A673 (cell line): ENCODE data around the gene SAT2. TPM values are rescaled to one million over a fixed set of nuclear protein-coding genes. Genes with fewer than 3 reads are reported as not detected.

Source experiments
- BruUV-seq: library from RNA; stranded (reverse); fragments of 400-500 nt; replicated peaks from 2 replicates; lab custom pipeline; 2021; lab: Mats Ljungman, UMichigan
- CTCF ChIA-PET: fragments of 300-600 bp; sonication (Branson Sonifier 250); formaldehyde crosslinking; loops from one replicate; lab custom pipeline; 2022; ENCODE audit warnings: antibody characterized with exemption; lab: Charles Lee
- POLR2A ChIA-PET: fragments of 300-600 bp; sonication (Branson Sonifier 250); formaldehyde crosslinking; loops from one replicate; lab custom pipeline; 2022; ENCODE audit warnings: antibody characterized with exemption; ENCODE audit not compliant: low non-redundant PET; lab: Charles Lee
- DNase-seq: peaks from one replicate; pipeline ENCODE4 v3.0.0-alpha.2; 2015; ENCODE audit warnings: low spot score
- H3K27ac ChIP-seq: fragments of 200-600 bp; sonication (generic); 2 replicates; pipeline ENCODE4 v1.5.1; 2016; ENCODE audit warnings: mixed run types, low read depth, mild to moderate bottlenecking, mixed read lengths, antibody characterized with exemption, low read length; ENCODE audit not compliant: poor library complexity, severe bottlenecking
- H3K27me3 ChIP-seq: fragments of 200-600 bp; sonication (generic); replicated peaks from 2 replicates; pipeline ENCODE4 v1.6.1; 2017; ENCODE audit warnings: mixed run types, low read depth, mild to moderate bottlenecking, mixed read lengths, antibody characterized with exemption, low read length; ENCODE audit not compliant: insufficient read depth, poor library complexity
- H3K36me3 ChIP-seq: fragments of 200-600 bp; sonication (generic); 2 replicates; pipeline ENCODE4 v1.6.1; 2016; ENCODE audit warnings: mixed run types, mild to moderate bottlenecking, mixed read lengths, antibody characterized with exemption, low read length; ENCODE audit not compliant: insufficient read depth, poor library complexity, severe bottlenecking
- H3K4me1 ChIP-seq: fragments of 200-600 bp; sonication (generic); 2 replicates; pipeline ENCODE4 v1.6.1; 2017; ENCODE audit warnings: mixed run types, mild to moderate bottlenecking, mixed read lengths, antibody characterized with exemption, low read length; ENCODE audit not compliant: insufficient read depth, poor library complexity, severe bottlenecking
- H3K4me3 ChIP-seq: fragments of 200-600 bp; sonication (generic); 2 replicates; pipeline ENCODE4 v1.5.1; 2016; ENCODE audit warnings: low read depth, mixed run types, mild to moderate bottlenecking, mixed read lengths, low read length; ENCODE audit not compliant: poor library complexity, severe bottlenecking
- H3K9me3 ChIP-seq: fragments of 200-600 bp; sonication (generic); 2 replicates; pipeline ENCODE4 v1.6.1; 2016; ENCODE audit warnings: mixed run types, low read depth, mild to moderate bottlenecking, mixed read lengths, antibody characterized with exemption, low read length; ENCODE audit not compliant: poor library complexity, severe bottlenecking
- EZH2 ChIP-seq: fragments of 200-600 bp; sonication (generic); IDR thresholded peaks from 2 replicates; pipeline ENCODE4 v1.6.1; 2017; ENCODE audit warnings: borderline replicate concordance, low read depth, mild to moderate bottlenecking, mixed read lengths, antibody characterized with exemption, low read length; ENCODE audit not compliant: poor library complexity, severe bottlenecking
- intact Hi-C: fragments of 100-400 bp; cut with micrococcal nuclease; formaldehyde crosslinking; loops from one replicate; pipeline ENCODE4 v1.10.0; 2022; ENCODE audit not compliant: unreplicated experiment
- total RNA-seq: library from RNA; stranded (reverse); gene quantifications from 2 replicates; pipeline ENCODE4 v1.2.3, GENCODE V29; 2021
- TF ChIP-seq, protein P1 (sequence below): fragments of 300-800, 200-600 bp; sonication (generic); conservative IDR thresholded peaks from 2 replicates; pipeline ENCODE4 v1.5.1; 2017; ENCODE audit warnings: low read depth, mild to moderate bottlenecking, antibody characterized with exemption, low read length, moderate library complexity, mixed read lengths

Gene SAT2
- total RNA-seq, 1 experiment from 2014 or later, result 61.7 TPM

DNA sequence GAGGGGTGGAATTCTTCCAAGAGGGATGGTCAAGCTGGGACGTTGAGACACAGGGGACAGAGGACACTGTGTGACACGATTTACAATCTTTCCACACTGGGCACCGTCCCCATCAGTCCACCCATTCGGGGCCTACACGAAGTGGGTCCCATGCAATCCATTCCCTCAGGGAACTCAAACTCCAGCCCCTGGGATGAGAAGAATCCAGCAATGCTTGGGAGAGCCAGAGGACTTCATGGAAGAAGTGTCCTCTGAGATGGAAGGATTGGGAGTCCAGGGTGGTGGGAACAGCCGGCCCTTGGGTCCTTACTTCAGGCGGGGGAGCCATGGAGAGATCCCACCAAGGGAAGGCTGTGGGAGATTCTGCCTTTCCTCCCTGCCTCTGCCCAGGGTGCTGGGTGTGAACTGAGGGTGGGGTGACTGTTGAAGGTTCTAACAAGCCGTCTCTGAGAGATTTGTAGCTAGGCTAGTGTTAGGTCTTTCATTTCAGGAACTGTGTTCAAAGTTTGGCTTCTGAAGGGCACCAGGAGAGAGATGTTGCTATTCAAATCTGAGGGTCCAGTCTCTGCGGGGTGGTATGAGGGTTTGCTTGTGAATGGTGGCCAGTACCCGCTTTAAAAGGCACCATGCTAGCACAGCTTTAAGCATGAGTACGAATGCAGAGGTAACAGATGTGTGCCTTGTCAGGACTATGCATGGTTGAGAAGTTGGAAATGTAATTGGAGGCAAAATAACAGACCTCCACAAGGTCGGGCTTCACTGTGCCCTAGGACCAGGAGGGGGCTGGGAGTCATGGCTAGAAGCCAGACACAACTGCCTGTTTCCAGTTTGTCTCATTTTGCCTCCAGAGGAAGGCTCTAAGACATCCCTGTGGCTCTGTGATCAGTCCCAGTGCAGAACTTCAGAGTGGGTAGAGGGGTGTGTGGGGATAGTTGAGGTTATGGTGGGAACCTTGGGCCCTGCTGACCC lies 25.1 kb upstream of the SAT2 start:
- Histone ChIP-seq H3K36me3 (no peaks in the 10 kb centered on the region), H3K9me3 (no peaks in the 10 kb centered on the region), H3K4me3 (no peak overlapping the region), H3K27ac (no peak overlapping the region), H3K4me1 (no peaks in the 10 kb centered on the region), H3K27me3 (peaks cover 14% of the 10 kb centered on the region)
- DNase-seq, result no peak
- TF ChIP-seq EZH2, result no peak
- TF ChIP-seq, protein P1, sequence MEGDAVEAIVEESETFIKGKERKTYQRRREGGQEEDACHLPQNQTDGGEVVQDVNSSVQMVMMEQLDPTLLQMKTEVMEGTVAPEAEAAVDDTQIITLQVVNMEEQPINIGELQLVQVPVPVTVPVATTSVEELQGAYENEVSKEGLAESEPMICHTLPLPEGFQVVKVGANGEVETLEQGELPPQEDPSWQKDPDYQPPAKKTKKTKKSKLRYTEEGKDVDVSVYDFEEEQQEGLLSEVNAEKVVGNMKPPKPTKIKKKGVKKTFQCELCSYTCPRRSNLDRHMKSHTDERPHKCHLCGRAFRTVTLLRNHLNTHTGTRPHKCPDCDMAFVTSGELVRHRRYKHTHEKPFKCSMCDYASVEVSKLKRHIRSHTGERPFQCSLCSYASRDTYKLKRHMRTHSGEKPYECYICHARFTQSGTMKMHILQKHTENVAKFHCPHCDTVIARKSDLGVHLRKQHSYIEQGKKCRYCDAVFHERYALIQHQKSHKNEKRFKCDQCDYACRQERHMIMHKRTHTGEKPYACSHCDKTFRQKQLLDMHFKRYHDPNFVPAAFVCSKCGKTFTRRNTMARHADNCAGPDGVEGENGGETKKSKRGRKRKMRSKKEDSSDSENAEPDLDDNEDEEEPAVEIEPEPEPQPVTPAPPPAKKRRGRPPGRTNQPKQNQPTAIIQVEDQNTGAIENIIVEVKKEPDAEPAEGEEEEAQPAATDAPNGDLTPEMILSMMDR, result no peak
- no TSS peak for BruUV-seq
- ChIA-PET CTCF (interaction anchor here (0.6 kb wide), 1 partner anchor 35 kb away, joined by 4 read pairs; the partner anchor contains the start of gene TP53), POLR2A (no interaction called here)
- intact Hi-C loops, result no loop called here

DNA sequence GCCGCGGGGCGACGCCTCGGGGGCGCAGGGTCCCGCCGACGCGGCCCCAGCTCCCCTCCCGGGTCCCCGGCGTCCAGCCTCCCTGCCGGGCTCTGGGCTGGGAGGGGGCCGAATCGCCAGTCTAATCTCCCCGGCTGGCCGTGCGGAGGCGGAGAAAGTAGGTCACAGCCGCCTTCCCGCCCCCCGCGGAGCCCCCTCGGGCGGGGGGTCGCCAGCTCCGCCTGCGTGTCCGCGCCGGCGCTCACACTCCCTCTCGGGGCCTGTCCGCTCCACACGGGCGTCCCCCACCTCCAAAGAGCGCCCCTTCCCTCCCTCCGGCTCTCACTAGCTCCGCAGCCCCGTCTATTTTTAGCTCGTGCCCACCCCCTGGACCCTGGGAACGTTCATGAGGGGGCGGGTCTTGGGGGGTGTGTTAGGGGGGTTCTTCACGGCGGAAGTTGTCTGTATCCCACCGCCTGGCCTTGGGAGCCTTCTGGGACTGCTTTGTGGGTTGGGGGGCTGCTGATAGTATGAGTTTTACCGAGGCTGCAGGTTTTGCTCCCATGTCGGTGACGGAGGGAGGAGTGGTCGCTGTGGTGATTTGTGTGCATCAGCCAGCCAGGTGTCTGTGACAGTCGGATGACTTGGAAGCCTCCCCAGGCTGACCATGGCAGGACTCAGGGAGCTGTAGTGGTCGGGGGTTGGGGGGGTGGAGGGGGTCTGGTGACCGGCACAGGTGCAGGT lies 24.2 kb upstream of the SAT2 start:
- intact Hi-C loops, result no loop called here
- Histone ChIP-seq H3K36me3 (no peaks in the 10 kb centered on the region), H3K4me3 (peak overlapping the region; percentile 66), H3K27ac (no peak overlapping the region), H3K4me1 (no peaks in the 10 kb centered on the region), H3K27me3 (peaks cover 14% of the 10 kb centered on the region), H3K9me3 (no peaks in the 10 kb centered on the region)
- no peak for DNase-seq
- BruUV-seq, result no TSS peak
- ChIA-PET POLR2A (interaction anchor here (0.6 kb wide), 1 partner anchor 71 kb away, joined by 5 read pairs; no protein-coding TSS in a partner anchor), CTCF (interaction anchor here (0.6 to 1.3 kb wide), 2 partner anchors 21 to 36 kb away, joined by 4 read pairs; partner anchors contain the start of gene TP53)
- TF ChIP-seq, protein P1, result no peak
- no peak for TF ChIP-seq EZH2

DNA sequence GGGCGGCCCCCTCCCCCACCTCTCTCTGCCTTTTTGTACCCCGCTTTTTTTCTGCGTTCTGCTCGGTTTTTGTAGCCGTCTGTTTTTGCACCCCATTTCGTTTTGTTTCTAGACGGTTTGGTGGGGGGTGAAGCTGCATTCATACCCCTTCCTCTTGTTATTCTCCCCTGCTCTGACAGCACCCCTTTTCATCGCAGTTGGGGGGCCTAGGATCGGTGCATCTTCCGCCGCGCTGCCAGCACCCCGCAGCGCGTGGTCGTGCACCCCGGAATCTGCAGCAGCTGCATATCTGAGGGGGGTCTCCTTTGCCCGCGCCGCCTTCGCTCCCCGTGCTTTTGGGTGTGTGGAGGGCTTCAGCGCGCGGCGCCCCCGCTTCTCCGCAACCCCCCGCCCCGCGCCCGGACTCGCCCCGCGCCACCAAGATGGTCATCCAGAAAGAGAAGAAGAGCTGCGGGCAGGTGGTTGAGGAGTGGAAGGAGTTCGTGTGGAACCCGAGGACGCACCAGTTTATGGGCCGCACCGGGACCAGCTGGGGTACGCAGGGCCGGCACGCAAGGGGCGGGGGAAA lies 23.6 kb upstream of the SAT2 start:
- Histone ChIP-seq H3K27ac (no peak overlapping the region), H3K4me3 (peak overlapping the region; percentile 66), H3K9me3 (no peaks in the 10 kb centered on the region), H3K27me3 (peaks cover 14% of the 10 kb centered on the region), H3K4me1 (no peaks in the 10 kb centered on the region), H3K36me3 (no peaks in the 10 kb centered on the region)
- intact Hi-C loops, result no loop called here
- ChIA-PET CTCF (interaction anchor here (0.6 to 1.3 kb wide), 2 partner anchors 22 to 104 kb away, joined by 4 to 7 read pairs; no protein-coding TSS in a partner anchor), POLR2A (interaction anchor here (0.6 to 1.1 kb wide), 2 partner anchors 71 to 206 kb away, joined by 4 to 5 read pairs; partner anchors contain the start of gene NAA38)
- no TSS peak for BruUV-seq
- TF ChIP-seq, protein P1, result no peak
- TF ChIP-seq EZH2, result no peak
- DNase-seq, result no peak
